ENCODE data around the gene LCE1C. TPM values are rescaled to one million over a fixed set of nuclear protein-coding genes. Genes with fewer than 3 reads are reported as not detected.

Gene LCE1C
- total RNA-seq, 2 donors from 2014 or later = not detected

DNA sequence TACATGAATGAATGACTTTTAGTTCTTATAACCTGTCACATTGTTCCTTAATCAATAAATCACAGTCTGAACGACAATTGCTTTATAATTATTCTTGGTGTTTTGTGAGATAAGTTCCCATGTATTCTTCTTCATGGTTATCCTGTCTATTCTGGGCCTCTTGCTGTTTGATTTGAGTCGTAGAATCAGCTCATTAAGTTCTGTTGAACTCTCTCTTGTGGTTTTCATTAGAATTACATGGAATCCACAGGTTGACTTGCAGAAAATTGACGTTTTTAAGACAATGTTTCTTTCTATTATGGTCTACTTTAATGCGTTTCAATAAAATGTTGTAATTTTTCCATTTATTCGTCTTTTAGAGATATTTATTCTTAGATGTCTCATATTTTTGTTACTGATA is 16.8 kb upstream of the LCE1C start:
- H3K4me1 Mint-ChIP-seq = no peaks in the 10 kb centered on the region
- no peak overlapping the region for H3K27ac ChIP-seq (ENCODE audit: low read depth, low read length)
- H3K27ac Mint-ChIP-seq = no peak overlapping the region

DNA sequence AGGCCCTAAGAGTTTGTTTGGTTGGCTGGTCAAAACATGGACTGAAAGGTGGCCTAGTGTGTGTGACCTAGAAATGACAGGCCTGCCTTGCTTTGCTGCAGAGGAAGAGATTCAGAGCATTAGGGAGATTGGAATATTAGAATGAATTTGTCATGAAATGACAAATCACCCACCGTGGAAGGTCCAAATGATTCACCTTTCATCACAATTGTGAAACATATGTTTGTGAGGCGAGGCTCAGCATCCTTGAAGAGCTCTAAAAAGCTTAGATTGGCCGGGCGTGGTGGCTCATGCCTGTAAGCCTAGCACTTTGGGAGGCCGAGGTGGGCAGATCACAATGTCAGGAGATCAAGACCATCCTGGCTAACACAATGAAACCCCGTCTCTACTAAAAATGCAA is 10.9 kb upstream of the LCE1C start:
- Histone ChIP-seq H3K9ac (ENCODE audit: extremely low read depth, low read length, poor library complexity, severe bottlenecking) (no peak overlapping the region), H3K4me1 (ENCODE audit: control insufficient read depth, insufficient read depth, low read length) (no peaks in the 10 kb centered on the region), H3K27me3 (ENCODE audit: control insufficient read depth, insufficient read depth, low read length, poor library complexity, severe bottlenecking) (no peaks in the 10 kb centered on the region), H3K36me3 (ENCODE audit: control insufficient read depth, insufficient read depth, low read length) (no peaks in the 10 kb centered on the region), H3K27ac (ENCODE audit: low read depth, low read length) (no peak overlapping the region), H3K9me3 (ENCODE audit: control insufficient read depth, low read length) (peaks cover 73% of the 10 kb centered on the region), H3K4me3 (ENCODE audit: low read length) (no peak overlapping the region)
- Mint-ChIP-seq H3K36me3 (ENCODE audit: low read depth) (peaks cover 2% of the 10 kb centered on the region), H3K27me3 (ENCODE audit: insufficient read depth) (no peaks in the 10 kb centered on the region), H3K9me3 (peaks cover 77% of the 10 kb centered on the region), H3K4me1 (no peaks in the 10 kb centered on the region), H3K27ac (no peak overlapping the region), H3K4me3 (no peak overlapping the region)
- 72 to 79% methylated on average over 6 of the region's 6 CpGs for WGBS, 2 experiments (ENCODE audit: insufficient coverage in 1 of 2, insufficient read length in 1 of 2)
- DNase-seq = no peak
- TF ChIP-seq, protein P1, sequence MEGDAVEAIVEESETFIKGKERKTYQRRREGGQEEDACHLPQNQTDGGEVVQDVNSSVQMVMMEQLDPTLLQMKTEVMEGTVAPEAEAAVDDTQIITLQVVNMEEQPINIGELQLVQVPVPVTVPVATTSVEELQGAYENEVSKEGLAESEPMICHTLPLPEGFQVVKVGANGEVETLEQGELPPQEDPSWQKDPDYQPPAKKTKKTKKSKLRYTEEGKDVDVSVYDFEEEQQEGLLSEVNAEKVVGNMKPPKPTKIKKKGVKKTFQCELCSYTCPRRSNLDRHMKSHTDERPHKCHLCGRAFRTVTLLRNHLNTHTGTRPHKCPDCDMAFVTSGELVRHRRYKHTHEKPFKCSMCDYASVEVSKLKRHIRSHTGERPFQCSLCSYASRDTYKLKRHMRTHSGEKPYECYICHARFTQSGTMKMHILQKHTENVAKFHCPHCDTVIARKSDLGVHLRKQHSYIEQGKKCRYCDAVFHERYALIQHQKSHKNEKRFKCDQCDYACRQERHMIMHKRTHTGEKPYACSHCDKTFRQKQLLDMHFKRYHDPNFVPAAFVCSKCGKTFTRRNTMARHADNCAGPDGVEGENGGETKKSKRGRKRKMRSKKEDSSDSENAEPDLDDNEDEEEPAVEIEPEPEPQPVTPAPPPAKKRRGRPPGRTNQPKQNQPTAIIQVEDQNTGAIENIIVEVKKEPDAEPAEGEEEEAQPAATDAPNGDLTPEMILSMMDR (conservative IDR thresholded peaks at IDR 0.05) = no peak

More for the DNA sequence above, 16.8 kb upstream of the LCE1C start:
- Mint-ChIP-seq H3K27me3 (ENCODE audit: insufficient read depth) (no peaks in the 10 kb centered on the region), H3K9me3 (peaks cover 65% of the 10 kb centered on the region), H3K4me3 (no peak overlapping the region), H3K36me3 (ENCODE audit: low read depth) (peaks cover 2% of the 10 kb centered on the region)
- no peak for DNase-seq
- no peaks in the 10 kb centered on the region for H3K36me3 ChIP-seq (ENCODE audit: control insufficient read depth, insufficient read depth, low read length)
- H3K9ac ChIP-seq (ENCODE audit: extremely low read depth, low read length, poor library complexity, severe bottlenecking) = no peak overlapping the region
- TF ChIP-seq, protein P1 (conservative IDR thresholded peaks at IDR 0.05) = no peak
- H3K27me3 ChIP-seq (ENCODE audit: control insufficient read depth, insufficient read depth, low read length, poor library complexity, severe bottlenecking) = no peaks in the 10 kb centered on the region
- H3K4me1 ChIP-seq (ENCODE audit: control insufficient read depth, insufficient read depth, low read length) = no peaks in the 10 kb centered on the region
- H3K9me3 ChIP-seq (ENCODE audit: control insufficient read depth, low read length) = peaks cover 66% of the 10 kb centered on the region
- no peak overlapping the region for H3K4me3 ChIP-seq (ENCODE audit: low read length)
- 29 to 37% methylated on average over 2 to 4 of the region's 5 CpGs for WGBS, 2 experiments (ENCODE audit: insufficient coverage in 1 of 2, insufficient read length in 1 of 2)

DNA sequence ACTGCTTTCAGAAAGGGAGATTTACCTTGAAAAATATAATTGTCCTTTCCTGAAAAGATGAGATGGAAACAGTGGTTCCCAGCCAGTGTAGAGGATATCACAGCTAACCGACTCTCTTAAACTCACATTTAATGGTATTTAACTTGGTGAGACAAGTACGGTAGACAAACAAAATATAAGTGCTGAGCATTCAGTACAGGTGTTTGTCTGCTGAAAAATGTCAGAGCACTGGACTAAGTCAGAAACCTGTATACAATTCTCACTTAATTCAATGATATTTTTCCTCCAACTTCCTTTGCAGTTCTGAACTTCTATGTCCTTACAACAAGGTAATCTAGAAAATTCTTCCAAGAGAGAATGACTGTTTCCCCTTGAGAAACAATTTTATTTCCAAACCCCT is 5.2 kb upstream of the LCE1C start, which contains the start of gene LCE1B:
TSS of gene LCE1B (plus strand) at position 301 of the 400 bp plus-strand sequence. CDS start 476 bp downstream, outside the sequence.
- no peak within 1 kb of the TSS for H3K9ac ChIP-seq (ENCODE audit: extremely low read depth, low read length, poor library complexity, severe bottlenecking)
- Mint-ChIP-seq H3K4me1 (no peaks in the 10 kb centered on the region), H3K4me3 (no peak within 1 kb of the TSS), H3K9me3 (peaks cover 80% of the 10 kb centered on the region), H3K27me3 (ENCODE audit: insufficient read depth) (no peaks in the 10 kb centered on the region), H3K27ac (no peak within 1 kb of the TSS), H3K36me3 (ENCODE audit: low read depth) (no peaks in the 10 kb centered on the region)
- no peak within 1 kb of the TSS for H3K27ac ChIP-seq (ENCODE audit: low read depth, low read length)
- 88 to 89% methylated on average over 2 of the region's 2 CpGs for whole genome bisulfite sequencing, 2 experiments (ENCODE audit: insufficient coverage in 1 of 2, insufficient read length in 1 of 2)
- H3K27me3 ChIP-seq (ENCODE audit: control insufficient read depth, insufficient read depth, low read length, poor library complexity, severe bottlenecking) = no peaks in the 10 kb centered on the region
- TF ChIP-seq, protein P1 (conservative IDR thresholded peaks at IDR 0.05) = no peak
- H3K4me1 ChIP-seq (ENCODE audit: control insufficient read depth, insufficient read depth, low read length) = no peaks in the 10 kb centered on the region
- H3K4me3 ChIP-seq (ENCODE audit: low read length) = no peak within 1 kb of the TSS
- H3K9me3 ChIP-seq (ENCODE audit: control insufficient read depth, low read length) = peaks cover 74% of the 10 kb centered on the region
- no peak for DNase-seq
- no peaks in the 10 kb centered on the region for H3K36me3 ChIP-seq (ENCODE audit: control insufficient read depth, insufficient read depth, low read length)
